ENCODE results near the gene KCNQ1. TPM values are rescaled to one million over a fixed set of nuclear protein-coding genes. Genes with fewer than 3 reads are reported as not detected.

KCNQ1 gene
- total RNA-seq, 4 donors from 2014 or later: 5.6 to 46.8 (median 24.6) TPM

GRCh38 chr11:2744166-2744565 is 299.4 kb downstream of the KCNQ1 start:
- no peak for DNase-seq
- H3K4me1 ChIP-seq: peaks cover 0 to 7% (median 0%) of the 10 kb centered on the region in 4 donors
- 94 to 98% methylated on average over 5 to 9 of the region's 9 CpGs for WGBS, 2 donors (ENCODE audit: low coverage in 1 of 2)

GRCh38 chr11:2745511-2745910 is 300.7 kb downstream of the KCNQ1 start:
- in situ Hi-C loops (cut with MboI; ENCODE audit: low pct_ligation_motif_present in 1 of 4, low pct_unique_long_range_greater_than_20kb in 1 of 4, low sequenced_read_pairs in 3 of 4): no loop called here
- H3K4me1 ChIP-seq: peaks cover 0 to 7% (median 0%) of the 10 kb centered on the region in 4 donors
- 93 to 100% methylated on average over 2 to 14 of the region's 14 CpGs for WGBS, 2 donors (ENCODE audit: low coverage in 1 of 2)
- intact Hi-C loops (cut with DNase I; ENCODE audit: low total_unique reads): no loop called here
- no peak for DNase-seq
- H3K4me3 ChIP-seq: no peak overlapping the region
- H3K27ac ChIP-seq: no peak overlapping the region
- no peak for TF ChIP-seq POLR2AphosphoS5 (IDR thresholded peaks at IDR 0.05)
- no peak for TF ChIP-seq CTCF (IDR thresholded peaks at IDR 0.05)
- no peak for TF ChIP-seq EP300 (IDR thresholded peaks at IDR 0.05; ENCODE audit: low read depth)
- TF ChIP-seq POLR2A (IDR thresholded peaks at IDR 0.05): no peak
- H3K27me3 ChIP-seq: no peaks in the 10 kb centered on the region
- H3K36me3 ChIP-seq: no peaks in the 10 kb centered on the region
- no peaks in the 10 kb centered on the region for H3K9me3 ChIP-seq

More at GRCh38 chr11:2744166-2744565, 299.4 kb downstream of the KCNQ1 start:
- no peaks in the 10 kb centered on the region for H3K36me3 ChIP-seq
- no peak overlapping the region for H3K4me3 ChIP-seq
- TF ChIP-seq POLR2A (IDR thresholded peaks at IDR 0.05): no peak
- TF ChIP-seq EP300 (IDR thresholded peaks at IDR 0.05; ENCODE audit: low read depth): no peak
- TF ChIP-seq POLR2AphosphoS5 (IDR thresholded peaks at IDR 0.05): no peak
- TF ChIP-seq CTCF (IDR thresholded peaks at IDR 0.05): no peak
- no peaks in the 10 kb centered on the region for H3K9me3 ChIP-seq
- intact Hi-C loops (cut with DNase I; ENCODE audit: low total_unique reads): no loop called here
- in situ Hi-C loops (cut with MboI; ENCODE audit: low pct_ligation_motif_present in 1 of 4, low pct_unique_long_range_greater_than_20kb in 1 of 4, low sequenced_read_pairs in 3 of 4): no loop called here
- no peaks in the 10 kb centered on the region for H3K27me3 ChIP-seq
- no peak overlapping the region for H3K27ac ChIP-seq

GRCh38 chr11:2746401-2747247 is 301.8 kb downstream of the KCNQ1 start:
- Histone ChIP-seq H3K36me3 (no peaks in the 10 kb centered on the region), H3K27ac (no peak overlapping the region), H3K4me1 (peaks cover 0 to 7% (median 0%) of the 10 kb centered on the region in 4 donors), H3K9me3 (no peaks in the 10 kb centered on the region), H3K27me3 (no peaks in the 10 kb centered on the region), H3K4me3 (no peak overlapping the region)
- no peak for DNase-seq
- in situ Hi-C loops (cut with MboI; ENCODE audit: low pct_ligation_motif_present in 1 of 4, low pct_unique_long_range_greater_than_20kb in 1 of 4, low sequenced_read_pairs in 3 of 4): no loop called here
- 76% methylated on average over 24 of the region's 24 CpGs; no CpG with 5 or more reads in 1 of the 2 donors for WGBS, 2 donors (ENCODE audit: low coverage in 1 of 2)
- no peak for TF ChIP-seq EP300 (IDR thresholded peaks at IDR 0.05; ENCODE audit: low read depth)
- TF ChIP-seq POLR2AphosphoS5 (IDR thresholded peaks at IDR 0.05): no peak
- no peak for TF ChIP-seq POLR2A (IDR thresholded peaks at IDR 0.05)
- intact Hi-C loops (cut with DNase I; ENCODE audit: low total_unique reads): no loop called here

GRCh38 chr11:2747248-2748027 is 302.6 kb downstream of the KCNQ1 start:
- H3K4me1 ChIP-seq: no peaks in the 10 kb centered on the region
- no peaks in the 10 kb centered on the region for H3K36me3 ChIP-seq
- no peak for TF ChIP-seq POLR2A (IDR thresholded peaks at IDR 0.05)
- TF ChIP-seq CTCF (IDR thresholded peaks at IDR 0.05): no peak
- no peak for TF ChIP-seq POLR2AphosphoS5 (IDR thresholded peaks at IDR 0.05)
- TF ChIP-seq EP300 (IDR thresholded peaks at IDR 0.05; ENCODE audit: low read depth): no peak
- H3K27ac ChIP-seq: no peak overlapping the region
- H3K4me3 ChIP-seq: no peak overlapping the region
- intact Hi-C loops (cut with DNase I; ENCODE audit: low total_unique reads) (no loop called here), in situ Hi-C loops (cut with MboI; ENCODE audit: low pct_ligation_motif_present in 1 of 4, low pct_unique_long_range_greater_than_20kb in 1 of 4, low sequenced_read_pairs in 3 of 4) (no loop called here)
- H3K27me3 ChIP-seq: no peaks in the 10 kb centered on the region
- H3K9me3 ChIP-seq: no peaks in the 10 kb centered on the region
- 83 to 86% methylated on average over 3 to 16 of the region's 16 CpGs for WGBS, 2 donors (ENCODE audit: low coverage in 1 of 2)
- no peak for DNase-seq
